Ovary (tissue), 3 donors: Measurements from ENCODE around the gene FRZB.

Experiments
- EP300 ChIP-seq: sonication (generic); formaldehyde crosslinking; IDR thresholded peaks from one replicate; pipeline ENCODE4 v1.6.1; 2017; ENCODE audit warnings: antibody characterized with exemption
- POLR2A ChIP-seq: fragments of 450-650 bp; IDR thresholded peaks from one replicate; pipeline ENCODE4 v1.6.1; 2017; ENCODE audit warnings: antibody characterized with exemption, mild to moderate bottlenecking, moderate library complexity
- TF ChIP-seq, protein P1 (sequence below), 3 donors: fragments of 450-650 bp in 2 of 3; fragments of 200-600 bp in 1 of 3; IDR thresholded peaks; one replicate each; pipeline versions ENCODE4 v1.5.1 to v1.8.0; 2016 to 2022; ENCODE audit warnings: antibody characterized with exemption in 3 of 3, mild to moderate bottlenecking in 1 of 3
- donor health status: DM: no; HTN: no; CAD: no.

DNA sequence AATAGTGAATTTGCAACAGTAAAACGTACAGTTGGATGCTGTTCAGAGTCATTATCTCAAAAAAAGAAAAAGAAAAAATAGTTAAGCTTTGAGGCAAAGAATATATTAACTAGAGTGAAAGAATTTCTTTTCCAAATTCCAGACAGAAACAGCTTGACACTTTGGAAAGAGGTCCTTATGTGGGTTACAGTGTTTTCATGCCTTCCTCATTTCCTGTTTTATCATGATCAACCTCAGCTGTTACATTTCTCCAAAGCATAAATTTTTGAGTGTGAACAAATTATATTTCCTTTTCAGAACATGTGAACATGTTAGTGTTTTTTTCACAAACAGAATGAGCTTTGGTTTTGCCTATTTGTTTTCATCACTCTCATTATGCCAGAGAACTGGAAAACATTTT, 13.6 kb downstream of the FRZB start:
- TF ChIP-seq, protein P1, sequence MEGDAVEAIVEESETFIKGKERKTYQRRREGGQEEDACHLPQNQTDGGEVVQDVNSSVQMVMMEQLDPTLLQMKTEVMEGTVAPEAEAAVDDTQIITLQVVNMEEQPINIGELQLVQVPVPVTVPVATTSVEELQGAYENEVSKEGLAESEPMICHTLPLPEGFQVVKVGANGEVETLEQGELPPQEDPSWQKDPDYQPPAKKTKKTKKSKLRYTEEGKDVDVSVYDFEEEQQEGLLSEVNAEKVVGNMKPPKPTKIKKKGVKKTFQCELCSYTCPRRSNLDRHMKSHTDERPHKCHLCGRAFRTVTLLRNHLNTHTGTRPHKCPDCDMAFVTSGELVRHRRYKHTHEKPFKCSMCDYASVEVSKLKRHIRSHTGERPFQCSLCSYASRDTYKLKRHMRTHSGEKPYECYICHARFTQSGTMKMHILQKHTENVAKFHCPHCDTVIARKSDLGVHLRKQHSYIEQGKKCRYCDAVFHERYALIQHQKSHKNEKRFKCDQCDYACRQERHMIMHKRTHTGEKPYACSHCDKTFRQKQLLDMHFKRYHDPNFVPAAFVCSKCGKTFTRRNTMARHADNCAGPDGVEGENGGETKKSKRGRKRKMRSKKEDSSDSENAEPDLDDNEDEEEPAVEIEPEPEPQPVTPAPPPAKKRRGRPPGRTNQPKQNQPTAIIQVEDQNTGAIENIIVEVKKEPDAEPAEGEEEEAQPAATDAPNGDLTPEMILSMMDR (IDR thresholded peaks at IDR 0.05), result no peak
- TF ChIP-seq POLR2A (no peak), EP300 (no peak)
